Brain pericyte (primary cell): ENCODE measurements around the gene CCL27.

Experiments
- DNase-seq: peaks from one replicate; pipeline ENCODE4 v3.0.0-alpha.2; 2012; ENCODE audit warnings: low read depth, low spot score

Gene CCL27

DNA sequence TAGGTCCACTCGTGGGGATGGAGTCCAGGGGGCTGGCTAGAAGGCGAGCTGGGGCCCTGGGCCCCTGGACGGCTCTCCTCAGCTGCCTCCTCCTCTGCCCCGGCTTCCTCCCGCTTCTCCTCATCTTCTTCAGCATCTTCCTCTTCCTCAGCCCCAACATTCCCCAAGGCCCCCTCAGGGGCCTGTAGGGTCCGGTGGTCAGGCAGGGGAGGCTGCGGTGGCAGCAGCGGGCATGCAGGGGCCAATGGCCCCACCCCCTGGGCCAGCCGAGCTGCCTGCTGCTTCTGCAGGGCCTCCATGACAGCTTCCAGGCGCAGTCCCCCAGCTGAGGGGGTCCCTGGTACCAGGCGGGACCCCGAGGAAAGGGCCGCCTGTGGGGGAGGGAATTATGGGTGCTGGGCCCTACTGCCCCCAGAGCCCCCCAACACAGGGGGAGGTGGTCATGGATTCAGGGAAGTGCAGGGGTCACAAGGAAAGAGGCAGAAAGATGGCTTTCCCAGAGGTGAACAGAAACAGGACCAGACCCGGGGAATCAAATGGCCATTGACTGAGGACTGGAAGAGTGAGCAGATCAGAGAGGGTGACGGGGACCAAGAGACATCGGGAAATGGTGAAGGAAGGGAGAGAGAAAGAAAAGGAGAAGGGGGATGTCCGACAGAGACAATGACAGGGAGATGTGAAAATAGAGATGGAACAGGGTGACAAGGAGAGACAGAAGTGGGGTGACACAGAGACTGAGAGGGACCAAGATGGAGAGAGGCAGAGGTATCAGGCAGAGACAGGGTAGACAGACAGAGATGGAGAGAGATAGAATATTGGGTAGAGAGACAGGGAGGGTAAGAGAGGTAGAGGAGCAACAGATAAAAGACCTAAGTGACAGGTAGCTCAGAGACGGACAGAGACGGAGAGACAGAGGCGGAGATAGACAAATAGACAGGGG is 34.5 kb downstream of the CCL27 start:
- DNase-seq, result no peak

DNA sequence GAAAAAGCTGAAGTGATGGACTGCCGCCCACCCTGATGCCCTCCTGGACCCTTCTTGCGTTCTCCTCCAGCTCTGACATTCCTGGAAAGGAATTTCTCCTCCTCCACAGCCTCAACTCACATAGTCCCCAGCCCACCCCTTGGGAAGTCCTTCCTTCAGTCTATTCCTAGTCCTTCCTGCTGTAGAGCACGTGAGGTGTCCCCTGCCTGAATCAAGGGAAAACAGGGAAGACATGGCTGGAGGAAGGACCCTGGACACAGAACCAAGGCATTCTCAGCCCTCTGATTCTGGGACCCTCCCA is 37.3 kb downstream of the CCL27 start:
- no peak for DNase-seq

DNA sequence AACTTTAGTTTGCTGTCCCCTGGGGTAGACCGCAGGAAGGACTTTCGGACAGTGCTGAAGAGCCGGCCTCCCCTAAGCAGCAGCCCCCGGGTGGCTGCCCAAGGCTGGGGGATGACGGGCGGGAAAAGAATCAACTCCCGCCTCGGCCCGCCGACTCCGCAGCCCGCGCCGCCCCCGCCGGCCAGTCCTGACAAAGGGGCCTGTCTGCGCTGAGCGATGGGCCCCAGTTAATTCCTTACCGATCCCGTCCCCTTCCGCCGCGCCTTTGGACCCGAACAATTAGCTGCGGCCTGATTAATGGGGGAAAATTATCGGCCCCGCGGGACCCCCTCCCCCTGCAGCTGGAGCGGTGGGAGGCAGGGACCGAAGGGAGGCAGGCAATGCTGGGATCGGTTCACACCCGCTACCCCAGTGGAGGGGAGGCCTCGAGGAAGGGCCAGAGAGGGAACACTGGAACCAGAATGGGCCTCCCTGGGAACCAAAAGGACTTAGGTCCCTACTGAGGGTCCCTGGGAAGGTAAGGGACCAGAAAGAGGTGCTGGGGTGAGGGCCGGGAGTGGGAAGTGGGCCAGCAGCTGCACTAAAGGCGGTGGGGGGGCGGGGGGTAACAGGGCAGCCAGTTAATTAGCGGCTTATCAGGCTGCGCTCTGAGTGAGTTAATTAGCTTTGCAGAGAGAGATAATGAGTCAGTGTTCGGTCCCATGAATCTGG is 37.8 kb downstream of the CCL27 start:
- no peak for DNase-seq

- no peak for DNase-seq
Measured at GRCh38 chr9:34623374-34624235, 38.9 kb downstream of the CCL27 start.

- peak; percentile 73 for DNase-seq
Measured at GRCh38 chr9:34620061-34620994, 42.1 kb downstream of the CCL27 start, which contains the start of gene DCTN3. Gene DCTN3 (minus strand): TSS chr9:34620495. CDS start chr9:34620464, 31 bp downstream.

DNA sequence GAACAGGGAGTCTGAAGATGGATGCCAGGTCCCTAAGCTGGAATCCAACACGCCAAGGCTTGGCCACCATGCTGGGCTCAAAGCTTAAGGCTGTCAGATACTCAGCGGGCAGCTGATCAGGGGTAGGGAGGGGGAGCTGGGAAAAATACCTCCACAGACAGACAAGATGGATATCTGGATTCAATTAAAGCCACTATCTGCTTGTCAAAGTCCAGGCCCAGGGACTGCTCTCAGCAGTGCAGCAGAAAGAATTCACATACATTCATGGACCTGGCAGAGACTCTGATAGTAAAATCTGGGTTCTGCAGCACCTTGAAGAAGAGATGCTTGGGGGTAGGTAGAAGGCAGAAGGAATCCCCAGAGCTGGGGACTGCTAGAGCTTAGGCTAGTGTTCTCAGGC is 47.3 kb downstream of the CCL27 start:
- DNase-seq, result no peak

DNA sequence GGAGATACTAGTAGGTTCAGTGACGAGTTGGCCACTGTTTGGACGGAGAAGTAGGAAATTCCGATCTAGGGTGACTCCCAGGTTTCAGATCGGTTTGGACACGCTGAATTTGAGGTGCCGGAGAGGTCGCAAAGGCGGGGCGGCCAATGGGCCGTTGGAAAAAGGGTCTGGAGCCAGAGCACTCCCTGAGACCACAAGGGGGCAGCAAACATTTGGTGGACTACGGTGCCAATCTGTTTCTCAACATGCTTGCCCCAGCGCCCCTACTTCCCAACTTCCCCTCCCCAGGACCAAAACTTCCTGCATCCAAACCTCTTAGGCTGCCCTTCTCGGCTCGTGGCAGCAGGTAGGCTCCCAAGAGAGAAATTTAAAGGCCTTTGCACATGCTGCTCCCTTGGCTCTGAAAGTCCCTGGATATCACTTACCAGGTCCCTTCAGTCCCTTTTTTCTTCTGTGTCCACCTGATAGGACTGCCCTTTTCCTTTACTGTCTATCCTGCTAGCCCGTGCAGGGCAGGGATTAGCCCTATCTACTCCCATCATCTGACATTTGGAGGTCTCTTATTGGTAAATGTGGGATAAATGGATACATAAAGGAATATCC is 49.6 kb downstream of the CCL27 start:
- DNase-seq, result no peak
